HepG2 (cell line): ENCODE results near the gene ARL3. TPM values are rescaled to one million over a fixed set of nuclear protein-coding genes. Genes with fewer than 3 reads are reported as not detected.

Experiments used
- ATAC-seq: fragments of 200-7000 bp; cut with Tn5 transposase; 3 replicates; pipeline ENCODE4 v1.9.1; 2020; ENCODE audit warnings: mild to moderate bottlenecking, moderate library complexity
- BruUV-seq: library from RNA; stranded (reverse); fragments of 400-500 nt; replicated peaks from 2 replicates; lab custom pipeline; 2021; lab: Mats Ljungman, UMichigan
- CTCF ChIA-PET: fragments of 300-600 bp; formaldehyde crosslinking; extraction: SDS; loops from one replicate; lab custom pipeline; 2021; ENCODE audit warnings: low total read pairs, inconsistent platforms, low intra/inter-chr PET ratio; lab: Yijun Ruan, JAX
- POLR2A ChIA-PET: fragments of 350-600 bp; sonication (Branson Sonifier 250); formaldehyde crosslinking; loops from one replicate; lab custom pipeline; 2020; ENCODE audit warnings: antibody characterized with exemption, inconsistent platforms; lab: Yijun Ruan, JAX
- DNase-seq: peaks from one replicate; pipeline ENCODE4 v3.0.0-alpha.2; 2015; ENCODE audit warnings: low spot score
- FAIRE-seq: peaks from 3 replicates; lab custom pipeline; 2011; peaks lifted over from hg19 to GRCh38; lab: Jason Lieb, UNC
- H2AFZ ChIP-seq: one replicate; pipeline ENCODE4 v1.6.1; 2011; ENCODE audit warnings: low read length, inconsistent platforms
- H3K27ac ChIP-seq: fragments of 300-600 bp; 3 replicates; pipeline ENCODE4 v1.8.0; 2011; ENCODE audit warnings: mixed run types, mild to moderate bottlenecking, mixed read lengths, low read length, inconsistent platforms; ENCODE audit not compliant: insufficient read depth; ENCODE audit errors: extremely low read length
- H3K27me3 ChIP-seq, 2 experiments: fragments of 200-600 bp in 1 of 2; 2 replicates in 1 of 2; 3 replicates in 1 of 2; pipeline versions ENCODE4 v1.6.0 to v1.8.0; 2011; ENCODE audit warnings: low read length in 2 of 2, mild to moderate bottlenecking in 2 of 2, moderate library complexity in 2 of 2, inconsistent platforms in 1 of 2; ENCODE audit not compliant: insufficient read depth in 2 of 2, control insufficient read depth in 1 of 2
- H3K36me3 ChIP-seq, 2 experiments: fragments of 200-600 bp in 1 of 2; replicated peaks in 1 of 2; 2 replicates in 1 of 2; 3 replicates in 1 of 2; pipeline versions ENCODE4 v1.5.1 to v1.8.0; 2011; ENCODE audit warnings: low read length in 2 of 2, inconsistent platforms in 1 of 2; ENCODE audit not compliant: insufficient read depth in 2 of 2, control insufficient read depth in 1 of 2
- H3K4me1 ChIP-seq: 2 replicates; pipeline ENCODE4 v1.5.1; 2012; ENCODE audit warnings: low read length, inconsistent platforms; ENCODE audit not compliant: insufficient read depth
- H3K4me2 ChIP-seq: 2 replicates; pipeline ENCODE4 v1.6.0; 2011; ENCODE audit warnings: low read depth, low read length, inconsistent platforms
- H3K4me3 ChIP-seq, 3 experiments: fragments of 200-600 bp in 1 of 3; sonication (generic), shearing (Covaris generic) in 1 of 3; replicated peaks in 1 of 3; 2 replicates each; pipeline ENCODE4 v1.5.1; 2011 to 2016; ENCODE audit warnings: low read length in 3 of 3, inconsistent platforms in 2 of 3, low read depth in 2 of 3, mild to moderate bottlenecking in 2 of 3, control low read depth in 1 of 3, mixed read lengths in 1 of 3; ENCODE audit not compliant: insufficient read depth in 1 of 3
- H3K79me2 ChIP-seq: one replicate; pipeline ENCODE4 v1.6.1; 2011; ENCODE audit warnings: low read length, inconsistent platforms; ENCODE audit not compliant: insufficient read depth
- H3K9ac ChIP-seq: 2 replicates; pipeline ENCODE4 v1.6.0; 2011; ENCODE audit warnings: mild to moderate bottlenecking, low read depth, low read length, inconsistent platforms; ENCODE audit not compliant: insufficient read depth
- H3K9me3 ChIP-seq: 2 replicates; pipeline ENCODE4 v1.5.1; 2012; ENCODE audit warnings: mild to moderate bottlenecking, low read length
- H4K20me1 ChIP-seq: 2 replicates; pipeline ENCODE4 v1.6.0; 2011; ENCODE audit warnings: inconsistent platforms, mild to moderate bottlenecking, low read length, moderate library complexity; ENCODE audit not compliant: insufficient read depth
- CENPT ChIP-seq: sonication (generic); formaldehyde crosslinking; IDR thresholded peaks from 2 replicates; pipeline ENCODE4 v1.8.0; 2022; ENCODE audit warnings: low read depth, mild to moderate bottlenecking, moderate library complexity, missing genetic modification reagents
- HNRNPH1 ChIP-seq: fragments of 200-400 bp; formaldehyde crosslinking; optimal IDR thresholded peaks from 2 replicates; pipeline ENCODE3; 2017; ENCODE audit warnings: mild to moderate bottlenecking, low read depth, low read length
- HNRNPL ChIP-seq: fragments of 200-400 bp; formaldehyde crosslinking; IDR thresholded peaks from 2 replicates; pipeline ENCODE4 v1.6.1; 2017; ENCODE audit warnings: mild to moderate bottlenecking, low read depth, low read length
- KLF16 ChIP-seq, 2 experiments: sonication (generic) in 1 of 2; formaldehyde crosslinking in 1 of 2; IDR thresholded peaks; 2 replicates each; pipeline versions ENCODE4 v1.6.1 to v1.8.0; 2016 to 2023; ENCODE audit warnings: missing genetic modification reagents in 2 of 2, missing compliant biosample characterization in 1 of 2
- MXD1 ChIP-seq: sonication (generic); formaldehyde crosslinking; IDR thresholded peaks from 2 replicates; pipeline ENCODE4 v1.4.0; 2020; ENCODE audit warnings: mild to moderate bottlenecking, missing genetic modification reagents
- NCOA5 ChIP-seq: sonication (generic); formaldehyde crosslinking; IDR thresholded peaks from 2 replicates; pipeline ENCODE4 v1.4.0; 2020; ENCODE audit warnings: missing genetic modification reagents
- PHF21A ChIP-seq: sonication (generic); formaldehyde crosslinking; IDR thresholded peaks from 2 replicates; pipeline ENCODE4 v1.5.0; 2020; ENCODE audit warnings: mild to moderate bottlenecking, missing genetic modification reagents
- RBFOX2 ChIP-seq: fragments of 200-400 bp; formaldehyde crosslinking; IDR thresholded peaks from 2 replicates; pipeline ENCODE4 v1.6.1; 2017; ENCODE audit warnings: low read depth, mild to moderate bottlenecking, low read length
- RBM22 ChIP-seq: fragments of 200-400 bp; formaldehyde crosslinking; optimal IDR thresholded peaks from 2 replicates; pipeline ENCODE3; 2017; ENCODE audit warnings: mild to moderate bottlenecking, low read length, moderate library complexity
- SALL1 ChIP-seq: sonication (generic); formaldehyde crosslinking; IDR thresholded peaks from 2 replicates; pipeline ENCODE4 v1.8.0; 2022; ENCODE audit warnings: mild to moderate bottlenecking, missing genetic modification reagents
- TAF1 ChIP-seq: sonication (generic); formaldehyde crosslinking; IDR thresholded peaks from 2 replicates; pipeline ENCODE4 v1.4.0; 2020; ENCODE audit warnings: missing genetic modification reagents
- ZBTB8A ChIP-seq: sonication (generic); formaldehyde crosslinking; IDR thresholded peaks from 2 replicates; pipeline ENCODE4 v1.4.0; 2020; ENCODE audit warnings: mild to moderate bottlenecking, low read depth, missing genetic modification reagents, borderline replicate concordance
- ZNF12 ChIP-seq: sonication (generic); formaldehyde crosslinking; IDR thresholded peaks from 2 replicates; pipeline ENCODE4 v1.5.0; 2020; ENCODE audit warnings: missing genetic modification reagents
- ZNF253 ChIP-seq: sonication (generic); formaldehyde crosslinking; IDR thresholded peaks from 2 replicates; pipeline ENCODE4 v1.8.0; 2022; ENCODE audit warnings: mild to moderate bottlenecking, missing genetic modification reagents, borderline replicate concordance
- ZNF780A ChIP-seq: sonication (generic); formaldehyde crosslinking; IDR thresholded peaks from 2 replicates; pipeline ENCODE4 v1.8.0; 2022; ENCODE audit warnings: mild to moderate bottlenecking, missing genetic modification reagents, moderate library complexity
- WGBS: methylation state at CpG from one replicate; pipeline ENCODE4 v1.1.6; 2017; ENCODE audit warnings: low lambda C conversion rate; 5-methylcytosine and 5-hydroxymethylcytosine counted together
- in situ Hi-C: cut with HindIII; loops from 2 replicates; pipeline ENCODE4 v1.10.0; 2017; ENCODE audit warnings: low pct_unique_long_range_greater_than_20kb; ENCODE audit not compliant: extremely low pct_ligation_motif_present
- intact Hi-C: fragments of 100-400 bp; cut with micrococcal nuclease; formaldehyde crosslinking; loops from one replicate; pipeline ENCODE4 v1.10.0; 2022; ENCODE audit not compliant: unreplicated experiment
- polyA plus RNA-seq, 8 experiments: library from polyadenylated mRNA; depleted of rRNA in 3 of 8; stranded (reverse) in 7 of 8; unstranded in 1 of 8; fragments of >200 nt; fragmentation: Illumina TruSeq in 4 of 8; extraction: Trizol in 4 of 8; gene quantifications; 2 replicates each; pipeline versions ENCODE4 v1.2.1 to v1.2.3, GENCODE V29; 2011 to 2016; ENCODE audit warnings: low read depth in 4 of 8, missing spikeins in 1 of 8, mixed read lengths in 1 of 8; ENCODE audit not compliant: insufficient read depth in 1 of 8
- total RNA-seq, 5 experiments: library from RNA; depleted of rRNA; stranded (reverse); fragments of >200 nt; fragmentation: Illumina TruSeq; extraction: Trizol; gene quantifications; 2 replicates each; pipeline ENCODE4 v1.2.3, GENCODE V29; 2016; ENCODE audit warnings: low read depth in 1 of 5
- TF ChIP-seq, protein P1 (sequence below): sonication (generic); formaldehyde crosslinking; IDR thresholded peaks from 2 replicates; pipeline ENCODE4 v1.4.0; 2020; ENCODE audit warnings: missing genetic modification reagents
- TF ChIP-seq, protein P2 (sequence below): IDR thresholded peaks from 2 replicates; pipeline ENCODE4 v1.6.1; 2016

Gene ARL3
- total and polyA plus RNA-seq, 2 of the 13 experiments (the other 11 are each of a cell fraction or from before 2014, with no cell fraction given): 5.2 to 6.6 TPM

GRCh38 chr10:102627736-102628293 lies 86.4 kb downstream of the ARL3 start (continued):
- TF ChIP-seq NCOA5 (CRISPR knock-in tag) (no peak), KLF16 (CRISPR knock-in tag; IDR thresholded peaks at IDR 0.05) (no peak), ZNF12 (CRISPR knock-in tag) (no peak), RBM22 (no peak), ZBTB8A (CRISPR knock-in tag) (no peak), HNRNPH1 (no peak), TAF1 (peak; percentile 29; the same call in 1 of the 2 replicates)

DNA sequence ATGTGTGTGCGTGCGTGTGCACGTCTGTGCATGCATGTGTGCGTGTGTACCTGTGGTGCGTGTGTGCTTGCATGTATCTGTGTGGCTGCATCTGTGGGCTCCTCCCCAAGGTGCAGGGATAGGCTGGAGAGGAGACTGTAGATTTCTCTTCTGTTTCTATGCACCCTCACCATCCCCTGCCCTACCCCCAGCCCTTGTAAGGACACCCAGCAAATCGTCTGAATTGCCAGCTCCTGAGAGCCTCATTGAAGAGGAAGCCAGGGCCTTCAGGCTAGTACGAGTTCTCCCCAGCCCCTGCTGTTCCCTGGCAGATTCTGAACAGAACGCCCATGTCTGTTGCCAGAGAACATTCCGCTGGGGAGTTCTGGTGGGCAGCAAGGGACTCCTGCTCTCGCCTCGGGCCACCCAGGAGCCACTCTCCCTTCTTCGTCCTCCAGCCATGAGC lies 86.9 kb downstream of the ARL3 start:
- DNase-seq: no peak
- Histone ChIP-seq H3K9me3 (no peaks in the 10 kb centered on the region), H4K20me1 (no peaks in the 10 kb centered on the region), H3K36me3 (no peaks in the 10 kb centered on the region; a peak in 2 of 5 replicates), H3K27ac (peak overlapping the region; percentile 54), H2AFZ (no peak overlapping the region), H3K4me2 (no peak overlapping the region), H3K9ac (peak overlapping the region; percentile 32), H3K4me1 (peaks cover 75% of the 10 kb centered on the region), H3K4me3 (no peak overlapping the region), H3K27me3 (no peaks in the 10 kb centered on the region), H3K79me2 (no peaks in the 10 kb centered on the region)
- ATAC-seq: no peak
- in situ Hi-C loops: no loop called here
- ChIA-PET CTCF (no interaction called here), POLR2A (interaction anchor here (0.5 to 7.0 kb wide), 15 partner anchors 9 to 123 kb away, joined by 3 to 121 read pairs (median 5); partner anchors contain the start of genes ARL3, SFXN2, SUFU and TRIM8)
- WGBS: 95% methylated on average over 12 of the region's 12 CpGs
- FAIRE-seq: no peak
- BruUV-seq: no TSS peak
- intact Hi-C loops: no loop called here
- 0 out of 2 replicates have a peak, but pooled peaks have one; percentile 47 for TF ChIP-seq ZNF780A (CRISPR knock-in tag)
- TF ChIP-seq PHF21A (CRISPR knock-in tag): no peak
- no peak for TF ChIP-seq HNRNPL
- TF ChIP-seq, protein P1, sequence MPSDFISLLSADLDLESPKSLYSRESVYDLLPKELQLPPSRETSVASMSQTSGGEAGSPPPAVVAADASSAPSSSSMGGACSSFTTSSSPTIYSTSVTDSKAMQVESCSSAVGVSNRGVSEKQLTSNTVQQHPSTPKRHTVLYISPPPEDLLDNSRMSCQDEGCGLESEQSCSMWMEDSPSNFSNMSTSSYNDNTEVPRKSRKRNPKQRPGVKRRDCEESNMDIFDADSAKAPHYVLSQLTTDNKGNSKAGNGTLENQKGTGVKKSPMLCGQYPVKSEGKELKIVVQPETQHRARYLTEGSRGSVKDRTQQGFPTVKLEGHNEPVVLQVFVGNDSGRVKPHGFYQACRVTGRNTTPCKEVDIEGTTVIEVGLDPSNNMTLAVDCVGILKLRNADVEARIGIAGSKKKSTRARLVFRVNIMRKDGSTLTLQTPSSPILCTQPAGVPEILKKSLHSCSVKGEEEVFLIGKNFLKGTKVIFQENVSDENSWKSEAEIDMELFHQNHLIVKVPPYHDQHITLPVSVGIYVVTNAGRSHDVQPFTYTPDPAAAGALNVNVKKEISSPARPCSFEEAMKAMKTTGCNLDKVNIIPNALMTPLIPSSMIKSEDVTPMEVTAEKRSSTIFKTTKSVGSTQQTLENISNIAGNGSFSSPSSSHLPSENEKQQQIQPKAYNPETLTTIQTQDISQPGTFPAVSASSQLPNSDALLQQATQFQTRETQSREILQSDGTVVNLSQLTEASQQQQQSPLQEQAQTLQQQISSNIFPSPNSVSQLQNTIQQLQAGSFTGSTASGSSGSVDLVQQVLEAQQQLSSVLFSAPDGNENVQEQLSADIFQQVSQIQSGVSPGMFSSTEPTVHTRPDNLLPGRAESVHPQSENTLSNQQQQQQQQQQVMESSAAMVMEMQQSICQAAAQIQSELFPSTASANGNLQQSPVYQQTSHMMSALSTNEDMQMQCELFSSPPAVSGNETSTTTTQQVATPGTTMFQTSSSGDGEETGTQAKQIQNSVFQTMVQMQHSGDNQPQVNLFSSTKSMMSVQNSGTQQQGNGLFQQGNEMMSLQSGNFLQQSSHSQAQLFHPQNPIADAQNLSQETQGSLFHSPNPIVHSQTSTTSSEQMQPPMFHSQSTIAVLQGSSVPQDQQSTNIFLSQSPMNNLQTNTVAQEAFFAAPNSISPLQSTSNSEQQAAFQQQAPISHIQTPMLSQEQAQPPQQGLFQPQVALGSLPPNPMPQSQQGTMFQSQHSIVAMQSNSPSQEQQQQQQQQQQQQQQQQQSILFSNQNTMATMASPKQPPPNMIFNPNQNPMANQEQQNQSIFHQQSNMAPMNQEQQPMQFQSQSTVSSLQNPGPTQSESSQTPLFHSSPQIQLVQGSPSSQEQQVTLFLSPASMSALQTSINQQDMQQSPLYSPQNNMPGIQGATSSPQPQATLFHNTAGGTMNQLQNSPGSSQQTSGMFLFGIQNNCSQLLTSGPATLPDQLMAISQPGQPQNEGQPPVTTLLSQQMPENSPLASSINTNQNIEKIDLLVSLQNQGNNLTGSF: no peak
- no peak for TF ChIP-seq RBFOX2
- 0 out of 2 replicates have a peak, but pooled peaks have one; percentile 31 for TF ChIP-seq ZNF253 (CRISPR knock-in tag)
- TF ChIP-seq CENPT (CRISPR knock-in tag): no peak
- TF ChIP-seq, protein P2, sequence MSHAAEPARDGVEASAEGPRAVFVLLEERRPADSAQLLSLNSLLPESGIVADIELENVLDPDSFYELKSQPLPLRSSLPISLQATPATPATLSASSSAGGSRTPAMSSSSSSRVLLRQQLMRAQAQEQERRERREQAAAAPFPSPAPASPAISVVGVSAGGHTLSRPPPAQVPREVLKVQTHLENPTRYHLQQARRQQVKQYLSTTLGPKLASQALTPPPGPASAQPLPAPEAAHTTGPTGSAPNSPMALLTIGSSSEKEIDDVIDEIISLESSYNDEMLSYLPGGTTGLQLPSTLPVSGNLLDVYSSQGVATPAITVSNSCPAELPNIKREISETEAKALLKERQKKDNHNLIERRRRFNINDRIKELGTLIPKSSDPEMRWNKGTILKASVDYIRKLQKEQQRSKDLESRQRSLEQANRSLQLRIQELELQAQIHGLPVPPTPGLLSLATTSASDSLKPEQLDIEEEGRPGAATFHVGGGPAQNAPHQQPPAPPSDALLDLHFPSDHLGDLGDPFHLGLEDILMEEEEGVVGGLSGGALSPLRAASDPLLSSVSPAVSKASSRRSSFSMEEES (CRISPR knock-in tag): no peak
- no peak for TF ChIP-seq MXD1 (CRISPR knock-in tag)
- TF ChIP-seq SALL1 (CRISPR knock-in tag): no peak
